Loucy (cell line): Measurements from ENCODE around the gene POLR3C.
A peak's percentile ranks its signal among the peaks of the same experiment; 100 is the strongest.
"Not testable (repeated sequence)": the region's sequence is repeated elsewhere in the genome, so short reads cannot be mapped to it uniquely, and the experiment has no call there.

ENCODE experiments used
- H2AFZ ChIP-seq: fragments of 200-600 bp; sonication (generic); 2 replicates; pipeline ENCODE4 v1.6.0; 2016; ENCODE audit warnings: antibody characterized with exemption, mild to moderate bottlenecking, low read length, moderate library complexity
- H3F3A ChIP-seq: fragments of 200-600 bp; 2 replicates; pipeline ENCODE4 v1.6.0; 2016; ENCODE audit warnings: antibody characterized with exemption, low read depth, mild to moderate bottlenecking
- H3K27me3 ChIP-seq: fragments of 200-600 bp; sonication (generic); 2 replicates; pipeline ENCODE4 v1.6.1; 2014; ENCODE audit warnings: low read length, mild to moderate bottlenecking; ENCODE audit not compliant: insufficient read depth, poor library complexity, severe bottlenecking
- H3K36me3 ChIP-seq: fragments of 200-600 bp; sonication (generic); 2 replicates; pipeline ENCODE4 v1.6.1; 2016; ENCODE audit warnings: low read length; ENCODE audit not compliant: insufficient read depth
- H3K4me1 ChIP-seq: fragments of 200-600 bp; sonication (generic); 2 replicates; pipeline ENCODE4 v1.5.1; 2014; ENCODE audit warnings: low read length, mild to moderate bottlenecking; ENCODE audit not compliant: insufficient read depth, poor library complexity, severe bottlenecking
- H3K4me2 ChIP-seq: fragments of 200-600 bp; sonication (generic); 2 replicates; pipeline ENCODE4 v1.6.0; 2014; ENCODE audit warnings: antibody characterized with exemption, low read length, low read depth, mild to moderate bottlenecking; ENCODE audit not compliant: poor library complexity, severe bottlenecking
- H3K4me3 ChIP-seq: fragments of 200-600 bp; sonication (generic); 2 replicates; pipeline ENCODE4 v1.5.1; 2014; ENCODE audit warnings: low read length, mild to moderate bottlenecking, mixed read lengths; ENCODE audit not compliant: poor library complexity, severe bottlenecking
- H3K79me2 ChIP-seq: fragments of 200-600 bp; sonication (generic); 2 replicates; pipeline ENCODE4 v1.6.1; 2014; ENCODE audit warnings: low read length; ENCODE audit not compliant: insufficient read depth
- H3K9ac ChIP-seq: fragments of 200-600 bp; sonication (generic); 2 replicates; pipeline ENCODE4 v1.6.0; 2014; ENCODE audit warnings: mild to moderate bottlenecking, low read depth, low read length, moderate library complexity; ENCODE audit not compliant: poor library complexity, severe bottlenecking
- H3K9me2 ChIP-seq: fragments of 200-600 bp; sonication (generic); replicated peaks from 2 replicates; pipeline ENCODE4 v1.6.1; 2016; ENCODE audit warnings: low read depth, low read length, mixed read lengths
- H3K9me3 ChIP-seq: fragments of 200-600 bp; sonication (generic); 2 replicates; pipeline ENCODE4 v1.6.1; 2014; ENCODE audit warnings: mild to moderate bottlenecking, antibody characterized with exemption, low read length, low read depth; ENCODE audit not compliant: insufficient read depth
- H4K20me1 ChIP-seq: fragments of 200-600 bp; sonication (generic); 2 replicates; pipeline ENCODE4 v1.6.0; 2014; ENCODE audit warnings: antibody characterized with exemption, low read length, mild to moderate bottlenecking; ENCODE audit not compliant: insufficient read depth, poor library complexity, severe bottlenecking
- CTCF ChIP-seq: fragments of 200-600 bp; sonication (generic); conservative IDR thresholded peaks from 2 replicates; pipeline ENCODE4 v1.5.1; 2014; ENCODE audit warnings: mild to moderate bottlenecking, antibody characterized with exemption, low read length
- EZH2phosphoT487 ChIP-seq: fragments of 200-600 bp; IDR thresholded peaks from 2 replicates; pipeline ENCODE4 v1.6.1; 2018; ENCODE audit warnings: antibody characterized with exemption, mild to moderate bottlenecking, moderate library complexity, borderline replicate concordance

POLR3C gene

DNA sequence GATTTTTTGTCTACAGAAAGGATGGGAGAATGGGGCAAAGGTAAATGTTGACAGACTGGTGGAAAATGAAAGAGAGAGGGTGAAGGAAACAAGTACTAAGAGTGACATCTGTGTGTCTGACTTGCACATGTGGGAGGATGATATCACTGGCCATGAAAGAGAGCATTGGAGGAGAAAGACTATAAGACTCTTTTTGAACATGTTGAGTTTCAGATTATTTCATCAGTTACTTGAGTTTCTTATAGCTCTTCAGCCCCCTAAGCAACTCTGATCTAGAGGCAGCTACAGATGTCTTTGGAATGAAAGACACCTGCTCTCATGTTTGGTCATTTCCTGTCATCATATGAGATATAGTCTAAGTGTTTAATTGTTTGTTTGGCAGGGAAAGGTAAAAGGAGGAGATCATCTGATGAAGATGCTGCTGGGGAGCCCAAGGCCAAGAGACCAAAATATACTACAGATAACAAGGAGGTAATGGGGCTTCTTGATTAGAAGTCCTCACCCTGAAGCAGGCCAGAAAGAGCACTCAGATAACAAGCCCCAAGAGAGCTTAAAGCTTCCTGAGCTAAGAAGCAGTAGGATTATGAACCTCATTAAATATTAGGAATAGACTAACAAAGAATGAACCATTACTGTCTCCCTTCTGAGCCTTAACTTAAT lies 4.5 kb downstream of the POLR3C start:
- no peaks in the 10 kb centered on the region for H3K27me3 ChIP-seq
- no peaks in the 10 kb centered on the region for H3K9me3 ChIP-seq
- no peaks in the 10 kb centered on the region for H3K9me2 ChIP-seq
- H3F3A ChIP-seq, result 0 out of 2 replicates have a peak, but pooled peaks cover 3% of the 10 kb centered on the region
- H3K4me2 ChIP-seq, result peak overlapping the region; percentile 22
- no peak overlapping the region for H2AFZ ChIP-seq
- TF ChIP-seq CTCF, result no peak
- TF ChIP-seq EZH2phosphoT487, result no peak
- H3K79me2 ChIP-seq, result peaks cover 33% of the 10 kb centered on the region
- no peak overlapping the region for H3K4me3 ChIP-seq
- peaks cover 34% of the 10 kb centered on the region for H3K4me1 ChIP-seq
- H4K20me1 ChIP-seq, result peaks cover 24% of the 10 kb centered on the region
- H3K9ac ChIP-seq, result no peak overlapping the region
- H3K36me3 ChIP-seq, result peaks cover 64% of the 10 kb centered on the region

- peaks cover 76% of the 10 kb centered on the region for H3K36me3 ChIP-seq
- not testable (repeated sequence) for H3K4me2 ChIP-seq
Measured at GRCh38 chr1:145830810-145831209, 6.8 kb downstream of the POLR3C start.

GRCh38 chr1:145837656-145838055 lies 13.7 kb downstream of the POLR3C start:
- H3K4me3 ChIP-seq, result no peak overlapping the region
- no peak overlapping the region for H3K9ac ChIP-seq
- H3F3A ChIP-seq, result 0 out of 2 replicates have a peak, but pooled peaks cover 3% of the 10 kb centered on the region
- peaks cover 81% of the 10 kb centered on the region for H3K36me3 ChIP-seq
- H3K9me3 ChIP-seq, result no peaks in the 10 kb centered on the region
- H3K79me2 ChIP-seq, result no peaks in the 10 kb centered on the region
- no peak for TF ChIP-seq CTCF
- TF ChIP-seq EZH2phosphoT487, result no peak
- H3K4me2 ChIP-seq, result no peak overlapping the region
- H4K20me1 ChIP-seq, result no peaks in the 10 kb centered on the region
- H3K9me2 ChIP-seq, result no peaks in the 10 kb centered on the region
- no peaks in the 10 kb centered on the region for H3K27me3 ChIP-seq
- H2AFZ ChIP-seq, result no peak overlapping the region
- no peaks in the 10 kb centered on the region for H3K4me1 ChIP-seq

More at GRCh38 chr1:145830810-145831209, 6.8 kb downstream of the POLR3C start:
- Histone ChIP-seq H4K20me1 (peaks cover 13% of the 10 kb centered on the region), H3K79me2 (peaks cover 15% of the 10 kb centered on the region), H3K4me1 (peaks cover 23% of the 10 kb centered on the region)
- H2AFZ ChIP-seq, H3K9me2 ChIP-seq, H3K27me3 ChIP-seq, H3F3A ChIP-seq, H3K9me3 ChIP-seq, H3K4me3 ChIP-seq, H3K9ac ChIP-seq: not testable (repeated sequence)

DNA sequence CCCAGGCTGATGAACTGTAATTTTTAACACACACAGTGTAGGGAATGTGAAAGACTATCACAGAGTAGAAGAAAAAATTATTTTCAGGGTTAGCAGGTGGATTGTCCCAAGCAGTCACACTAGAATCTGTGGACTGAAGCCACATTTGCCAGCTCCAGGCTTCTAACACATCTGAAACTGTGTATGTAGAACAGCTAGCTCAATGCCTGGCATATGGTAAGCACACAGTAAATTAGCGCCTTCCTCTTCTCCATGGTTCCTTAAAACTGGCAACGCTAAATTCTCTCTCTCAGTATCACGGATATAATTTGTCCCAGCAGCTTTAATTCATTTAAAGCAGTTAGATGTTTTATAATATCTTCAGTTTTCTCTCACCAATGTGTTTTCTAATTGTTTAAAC lies 19.0 kb downstream of the POLR3C start:
- H3K4me1 ChIP-seq, result peaks cover 11% of the 10 kb centered on the region
- H3K79me2 ChIP-seq, result no peaks in the 10 kb centered on the region
- no peaks in the 10 kb centered on the region for H4K20me1 ChIP-seq
- H3K4me3 ChIP-seq, result no peak overlapping the region
- TF ChIP-seq EZH2phosphoT487, result no peak
- no peaks in the 10 kb centered on the region for H3F3A ChIP-seq
- no peak overlapping the region for H2AFZ ChIP-seq
- H3K27me3 ChIP-seq, result no peaks in the 10 kb centered on the region
- no peaks in the 10 kb centered on the region for H3K9me3 ChIP-seq
- H3K4me2 ChIP-seq, result no peak overlapping the region
- H3K9ac ChIP-seq, result no peak overlapping the region
- peaks cover 49% of the 10 kb centered on the region; the same call in 1 of the 2 replicates for H3K36me3 ChIP-seq
- H3K9me2 ChIP-seq, result no peaks in the 10 kb centered on the region
